ENCODE data around the gene PROM1.

Gene PROM1

DNA sequence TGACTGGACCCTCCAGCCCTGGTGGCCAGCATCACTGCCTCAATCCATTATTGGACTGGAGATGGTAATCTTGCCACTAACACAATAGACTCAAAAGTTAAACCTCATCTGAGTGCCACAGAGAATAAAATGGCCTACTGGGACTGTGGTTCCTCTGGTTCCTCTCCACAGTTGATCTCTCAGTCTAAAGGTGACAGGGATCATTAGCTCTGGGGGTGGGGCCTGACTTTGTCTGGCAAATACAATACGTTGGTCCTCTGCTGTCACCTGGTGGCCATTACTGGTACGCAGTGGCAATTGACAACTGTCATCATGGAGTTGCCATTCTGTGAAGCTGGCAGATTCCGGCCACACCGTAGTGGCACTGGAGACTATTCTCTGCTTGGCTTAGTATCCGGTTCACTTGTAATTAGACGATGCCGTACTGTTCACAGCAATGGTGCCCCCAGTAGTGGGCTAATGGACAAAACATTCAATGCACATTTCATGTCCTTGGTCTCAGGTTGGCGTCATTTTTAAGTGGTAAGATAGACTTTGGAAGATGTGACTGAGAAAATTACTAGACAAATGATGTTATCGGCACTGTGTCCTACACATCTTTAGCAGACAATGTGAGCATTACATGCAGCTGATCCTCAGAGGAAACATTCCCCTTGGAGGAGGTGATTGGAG is 127.5 kb downstream of the PROM1 start:
- no peak for DNase-seq (ENCODE audit: low read depth, low spot score)
- no peak overlapping the region for H3K4me3 ChIP-seq
- no peak for TF ChIP-seq EZH2 (IDR thresholded peaks at IDR 0.05)
- no peak for TF ChIP-seq POLR2AphosphoS5 (IDR thresholded peaks at IDR 0.05; ENCODE audit: borderline replicate concordance, low read depth, low read length)
- no peak for TF ChIP-seq FOXP2 (optimal IDR thresholded peaks at IDR 0.05; ENCODE audit: control extremely low read depth, extremely low read length, insufficient read depth)
- H3K9me3 ChIP-seq (ENCODE audit: low read depth, low read length) = no peaks in the 10 kb centered on the region
- no peaks in the 10 kb centered on the region for H3K36me3 ChIP-seq (ENCODE audit: insufficient read depth, low read length)
- H3K9ac ChIP-seq (ENCODE audit: insufficient read length) = no peak overlapping the region
- H3K27ac ChIP-seq = no peak overlapping the region

DNA sequence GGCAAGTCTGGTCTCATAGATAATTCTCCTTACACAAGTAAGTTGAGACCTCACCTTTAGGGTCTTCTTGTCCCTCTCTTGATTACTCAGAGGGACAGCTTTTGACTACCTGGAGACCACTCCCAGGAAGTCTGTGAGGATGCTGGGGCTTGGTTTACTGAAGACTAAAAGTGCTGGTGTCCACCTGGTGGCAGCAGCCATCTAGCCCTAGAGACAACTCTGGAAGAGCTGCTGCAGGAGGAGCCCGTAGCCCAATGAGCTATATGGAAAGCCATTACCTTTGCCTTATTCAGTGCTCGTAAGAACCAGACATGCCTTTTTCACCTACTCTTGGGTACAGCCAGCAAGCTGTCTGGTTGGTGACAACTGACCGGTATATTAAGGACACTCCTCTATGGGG is 128.2 kb downstream of the PROM1 start:
- Histone ChIP-seq H3K27ac (no peak overlapping the region), H3K9ac (ENCODE audit: insufficient read length) (no peak overlapping the region), H3K36me3 (ENCODE audit: insufficient read depth, low read length) (no peaks in the 10 kb centered on the region), H3K4me3 (no peak overlapping the region), H3K9me3 (ENCODE audit: low read depth, low read length) (no peaks in the 10 kb centered on the region)
- TF ChIP-seq FOXP2 (optimal IDR thresholded peaks at IDR 0.05; ENCODE audit: control extremely low read depth, extremely low read length, insufficient read depth) (no peak), POLR2AphosphoS5 (IDR thresholded peaks at IDR 0.05; ENCODE audit: borderline replicate concordance, low read depth, low read length) (no peak), EZH2 (IDR thresholded peaks at IDR 0.05) (no peak)
- no peak for DNase-seq (ENCODE audit: low read depth, low spot score)

DNA sequence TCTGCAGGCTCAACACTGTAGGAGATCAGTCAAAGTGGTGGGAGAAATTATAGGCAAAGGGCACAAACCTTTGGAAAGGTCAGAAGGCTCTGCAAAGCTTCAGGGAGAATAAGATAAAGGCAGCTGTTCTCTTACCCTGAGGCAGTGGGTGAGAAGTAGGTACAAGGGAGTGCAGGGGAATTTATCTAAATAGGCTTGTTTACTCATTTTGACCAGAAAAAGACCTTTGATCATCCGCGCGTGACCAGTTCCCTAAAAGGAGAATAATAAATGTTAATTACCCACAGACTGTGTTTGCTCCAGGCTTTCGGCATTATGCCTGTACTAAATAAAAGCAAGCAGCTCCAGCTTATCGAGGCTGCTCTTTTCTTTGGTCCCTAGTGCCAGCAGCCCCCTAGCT is 130.2 kb downstream of the PROM1 start:
- Histone ChIP-seq H3K36me3 (ENCODE audit: insufficient read depth, low read length) (no peaks in the 10 kb centered on the region), H3K9me3 (ENCODE audit: low read depth, low read length) (no peaks in the 10 kb centered on the region), H3K9ac (ENCODE audit: insufficient read length) (no peak overlapping the region), H3K4me3 (no peak overlapping the region), H3K27ac (no peak overlapping the region)
- TF ChIP-seq EZH2 (IDR thresholded peaks at IDR 0.05) = no peak
- no peak for TF ChIP-seq FOXP2 (optimal IDR thresholded peaks at IDR 0.05; ENCODE audit: control extremely low read depth, extremely low read length, insufficient read depth)
- no peak for TF ChIP-seq POLR2AphosphoS5 (IDR thresholded peaks at IDR 0.05; ENCODE audit: borderline replicate concordance, low read depth, low read length)
- DNase-seq (ENCODE audit: low read depth, low spot score) = no peak

DNA sequence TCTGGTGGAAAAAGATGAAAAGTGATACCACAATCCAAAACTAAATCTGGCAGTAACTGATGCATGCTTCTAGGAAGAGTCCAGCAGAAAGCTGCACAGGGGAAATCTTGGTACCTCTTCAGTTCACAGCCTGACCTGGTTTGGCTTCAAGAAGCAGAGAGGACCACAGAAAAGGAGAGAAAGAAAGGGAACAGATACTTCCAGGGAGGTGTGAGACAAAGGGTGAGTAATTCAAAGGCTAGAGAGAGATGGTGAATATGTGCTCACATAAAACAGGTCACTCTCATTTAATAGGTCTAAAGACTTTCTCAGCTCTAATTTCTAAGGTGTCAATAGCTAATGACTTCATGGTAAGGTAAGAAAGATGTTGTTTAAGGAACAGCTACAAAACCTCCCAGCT is 132.0 kb downstream of the PROM1 start:
- Histone ChIP-seq H3K9ac (ENCODE audit: insufficient read length) (no peak overlapping the region), H3K27ac (no peak overlapping the region), H3K4me3 (no peak overlapping the region), H3K36me3 (ENCODE audit: insufficient read depth, low read length) (no peaks in the 10 kb centered on the region), H3K9me3 (ENCODE audit: low read depth, low read length) (no peaks in the 10 kb centered on the region)
- TF ChIP-seq POLR2AphosphoS5 (IDR thresholded peaks at IDR 0.05; ENCODE audit: borderline replicate concordance, low read depth, low read length) (no peak), EZH2 (IDR thresholded peaks at IDR 0.05) (no peak), FOXP2 (optimal IDR thresholded peaks at IDR 0.05; ENCODE audit: control extremely low read depth, extremely low read length, insufficient read depth) (no peak)
- no peak for DNase-seq (ENCODE audit: low read depth, low spot score)

DNA sequence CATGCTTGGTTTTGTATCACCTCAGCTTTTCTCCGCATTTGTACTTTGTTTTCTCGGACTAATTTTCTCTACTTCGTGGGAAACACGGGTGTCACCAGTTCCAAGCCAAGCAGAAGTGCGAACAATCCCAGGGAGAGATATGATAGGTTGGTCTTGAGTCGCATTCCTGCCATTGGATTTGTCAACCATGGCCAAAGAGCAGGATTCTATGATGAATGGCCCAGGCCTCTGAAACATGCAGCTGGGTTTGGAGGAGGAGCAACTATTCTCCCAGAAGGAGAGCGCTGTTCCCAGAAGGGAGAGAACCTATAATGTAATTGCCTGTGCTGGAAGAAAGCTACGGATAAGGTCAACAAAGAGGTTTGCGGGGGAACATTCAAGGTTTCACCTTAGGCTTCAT is 135.0 kb downstream of the PROM1 start:
- no peak for TF ChIP-seq FOXP2 (optimal IDR thresholded peaks at IDR 0.05; ENCODE audit: control extremely low read depth, extremely low read length, insufficient read depth)
- TF ChIP-seq POLR2AphosphoS5 (IDR thresholded peaks at IDR 0.05; ENCODE audit: borderline replicate concordance, low read depth, low read length) = no peak
- TF ChIP-seq EZH2 (IDR thresholded peaks at IDR 0.05) = no peak
- Histone ChIP-seq H3K4me3 (no peak overlapping the region), H3K9ac (ENCODE audit: insufficient read length) (no peak overlapping the region), H3K36me3 (ENCODE audit: insufficient read depth, low read length) (no peaks in the 10 kb centered on the region), H3K27ac (no peak overlapping the region), H3K9me3 (ENCODE audit: low read depth, low read length) (no peaks in the 10 kb centered on the region)
- no peak for DNase-seq (ENCODE audit: low read depth, low spot score)

DNA sequence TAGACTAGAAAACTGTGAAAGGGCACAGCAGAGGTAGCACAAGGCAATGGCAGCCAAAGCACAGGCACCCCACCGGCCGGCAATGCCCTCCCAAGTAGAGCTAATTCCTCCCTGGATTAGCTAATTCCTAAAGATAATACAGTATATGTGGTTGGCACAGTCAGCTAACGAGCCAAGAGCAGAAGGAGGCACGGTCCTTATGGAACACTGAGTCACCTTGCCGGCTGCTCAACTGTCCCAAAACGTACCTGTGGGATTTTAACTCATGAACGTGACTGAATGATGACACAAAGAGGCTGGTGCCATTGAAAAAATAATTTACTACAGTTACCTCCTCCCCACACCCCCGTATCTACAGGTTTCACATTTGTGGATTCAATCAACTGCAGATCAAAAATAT is 136.1 kb downstream of the PROM1 start:
- Histone ChIP-seq H3K9me3 (ENCODE audit: low read depth, low read length) (no peaks in the 10 kb centered on the region), H3K9ac (ENCODE audit: insufficient read length) (no peak overlapping the region), H3K4me3 (no peak overlapping the region), H3K36me3 (ENCODE audit: insufficient read depth, low read length) (no peaks in the 10 kb centered on the region), H3K27ac (no peak overlapping the region)
- DNase-seq (ENCODE audit: low read depth, low spot score) = no peak
- no peak for TF ChIP-seq FOXP2 (optimal IDR thresholded peaks at IDR 0.05; ENCODE audit: control extremely low read depth, extremely low read length, insufficient read depth)
- no peak for TF ChIP-seq POLR2AphosphoS5 (IDR thresholded peaks at IDR 0.05; ENCODE audit: borderline replicate concordance, low read depth, low read length)
- TF ChIP-seq EZH2 (IDR thresholded peaks at IDR 0.05) = no peak

DNA sequence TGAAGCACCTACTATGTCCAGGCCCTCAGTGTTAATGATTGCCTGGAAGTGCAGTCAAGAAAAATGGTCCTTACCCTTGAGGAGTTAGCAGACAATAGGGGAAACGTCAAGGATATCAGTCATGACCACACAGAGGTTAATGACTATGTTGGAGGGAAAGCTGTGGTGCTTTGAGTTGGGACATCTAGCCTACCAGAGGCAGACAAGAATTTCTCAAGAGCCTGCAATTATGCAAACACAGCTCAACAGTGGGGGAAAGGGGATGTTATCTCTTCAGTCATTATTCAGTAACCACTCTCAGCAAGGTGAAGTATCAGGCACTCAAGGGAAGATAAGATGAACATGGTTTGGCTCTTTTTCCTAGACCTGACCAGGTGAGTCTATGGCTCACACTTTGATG is 138.3 kb downstream of the PROM1 start:
- no peaks in the 10 kb centered on the region for H3K9me3 ChIP-seq (ENCODE audit: low read depth, low read length)
- H3K9ac ChIP-seq (ENCODE audit: insufficient read length) = no peak overlapping the region
- no peaks in the 10 kb centered on the region for H3K36me3 ChIP-seq (ENCODE audit: insufficient read depth, low read length)
- no peak overlapping the region for H3K27ac ChIP-seq
- DNase-seq (ENCODE audit: low read depth, low spot score) = no peak
- no peak overlapping the region for H3K4me3 ChIP-seq
- TF ChIP-seq POLR2AphosphoS5 (IDR thresholded peaks at IDR 0.05; ENCODE audit: borderline replicate concordance, low read depth, low read length) (no peak), FOXP2 (optimal IDR thresholded peaks at IDR 0.05; ENCODE audit: control extremely low read depth, extremely low read length, insufficient read depth) (no peak), EZH2 (IDR thresholded peaks at IDR 0.05) (no peak)

DNA sequence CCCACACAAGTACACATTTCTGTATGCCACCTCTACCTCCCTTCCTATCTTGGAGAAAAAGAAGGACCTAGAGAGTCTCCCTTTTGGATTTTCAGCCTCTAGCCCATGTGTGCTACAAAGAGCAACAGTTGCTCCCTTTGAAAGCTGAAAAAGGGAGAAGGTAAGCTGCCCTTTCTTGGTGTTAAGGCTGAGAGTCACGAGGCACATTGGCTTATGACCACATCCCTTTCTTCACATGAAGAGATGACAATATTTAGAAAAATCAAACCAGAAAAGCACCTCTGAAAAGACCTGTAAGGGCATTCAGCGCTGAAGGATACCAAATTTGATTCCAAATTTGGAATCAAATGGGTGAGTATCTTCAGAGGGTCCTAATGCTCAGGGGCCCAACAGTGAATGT is 138.9 kb downstream of the PROM1 start:
- Histone ChIP-seq H3K27ac (no peak overlapping the region), H3K4me3 (no peak overlapping the region), H3K9me3 (ENCODE audit: low read depth, low read length) (no peaks in the 10 kb centered on the region), H3K36me3 (ENCODE audit: insufficient read depth, low read length) (no peaks in the 10 kb centered on the region), H3K9ac (ENCODE audit: insufficient read length) (no peak overlapping the region)
- TF ChIP-seq FOXP2 (optimal IDR thresholded peaks at IDR 0.05; ENCODE audit: control extremely low read depth, extremely low read length, insufficient read depth) = no peak
- no peak for TF ChIP-seq POLR2AphosphoS5 (IDR thresholded peaks at IDR 0.05; ENCODE audit: borderline replicate concordance, low read depth, low read length)
- TF ChIP-seq EZH2 (IDR thresholded peaks at IDR 0.05) = no peak
- DNase-seq (ENCODE audit: low read depth, low spot score) = no peak

DNA sequence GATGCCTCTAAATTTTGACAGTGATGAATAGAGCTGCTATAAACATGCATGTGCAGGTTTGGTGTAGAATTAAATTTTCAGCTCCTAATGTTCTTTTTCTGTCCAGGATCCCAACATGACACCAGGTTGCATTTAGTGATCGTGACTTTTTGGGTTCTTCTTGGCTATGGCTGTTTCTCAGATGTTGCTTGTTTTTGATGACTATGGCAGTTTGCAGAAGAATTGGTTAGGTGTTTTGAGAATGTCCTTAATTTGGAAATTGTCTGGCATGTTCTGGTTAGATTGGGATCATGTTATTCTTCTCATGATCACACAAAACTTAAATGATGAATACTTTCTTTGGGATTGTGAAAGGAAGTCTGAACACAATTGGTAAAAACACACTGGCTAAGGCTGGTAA is 141.5 kb downstream of the PROM1 start:
- no peak overlapping the region for H3K4me3 ChIP-seq
- no peak for DNase-seq (ENCODE audit: low read depth, low spot score)
- TF ChIP-seq EZH2 (IDR thresholded peaks at IDR 0.05) = no peak
- no peak for TF ChIP-seq POLR2AphosphoS5 (IDR thresholded peaks at IDR 0.05; ENCODE audit: borderline replicate concordance, low read depth, low read length)
- no peak for TF ChIP-seq FOXP2 (optimal IDR thresholded peaks at IDR 0.05; ENCODE audit: control extremely low read depth, extremely low read length, insufficient read depth)
- no peaks in the 10 kb centered on the region for H3K9me3 ChIP-seq (ENCODE audit: low read depth, low read length)
- no peaks in the 10 kb centered on the region for H3K36me3 ChIP-seq (ENCODE audit: insufficient read depth, low read length)
- H3K9ac ChIP-seq (ENCODE audit: insufficient read length) = no peak overlapping the region
- no peak overlapping the region for H3K27ac ChIP-seq
